CD4-positive, CD25-positive, alpha-beta regulatory T cell (primary cell): ENCODE measurements around the gene MGLL. TPM values are rescaled to one million over a fixed set of nuclear protein-coding genes. Genes with fewer than 3 reads are reported as not detected.
A peak's percentile ranks its signal among the peaks of the same experiment; 100 is the strongest.

Source experiments
- ATAC-seq, 2 donors: fragments of 150-1000 bp; cut with Tn5 transposase; one replicate each; pipeline ENCODE4 v1.10.0; 2021; ENCODE audit warnings: low read depth in 2 of 2, moderate number of reproducible peaks in 2 of 2, moderate library complexity in 1 of 2
- DNase-seq, 3 donors: peaks; one replicate each; pipeline versions ENCODE4 v3.0.0 to v3.0.0-alpha.2; 2012 to 2022; ENCODE audit warnings: mixed read lengths in 1 of 3
- H3K27ac ChIP-seq: one replicate; pipeline ENCODE4 v1.7.0; 2013; ENCODE audit warnings: mild to moderate bottlenecking, low read length; ENCODE audit not compliant: insufficient read depth, poor library complexity, severe bottlenecking
- H3K27me3 ChIP-seq: one replicate; pipeline ENCODE4 v1.7.0; 2013; ENCODE audit warnings: low read length; ENCODE audit not compliant: control insufficient read depth, insufficient read depth
- H3K36me3 ChIP-seq: one replicate; pipeline ENCODE4 v1.7.0; 2013; ENCODE audit warnings: mild to moderate bottlenecking, low read length, moderate library complexity; ENCODE audit not compliant: control insufficient read depth, insufficient read depth
- H3K4me1 ChIP-seq: 2 replicates; pipeline ENCODE4 v1.7.0; 2013; ENCODE audit warnings: mild to moderate bottlenecking, low read length; ENCODE audit not compliant: insufficient read depth, control insufficient read depth, poor library complexity, severe bottlenecking
- H3K4me3 ChIP-seq: one replicate; pipeline ENCODE4 v1.7.0; 2013; ENCODE audit warnings: low read depth, mild to moderate bottlenecking, low read length, moderate library complexity
- H3K9me3 ChIP-seq, 2 experiments: 1 replicate in 1 of 2; 2 replicates in 1 of 2; pipeline ENCODE4 v1.7.0; 2013; ENCODE audit warnings: low read length in 2 of 2, mild to moderate bottlenecking in 1 of 2, moderate library complexity in 1 of 2; ENCODE audit not compliant: control insufficient read depth in 2 of 2
- H3K27ac Mint-ChIP-seq, 3 donors: one replicate each; pipeline ENCODE4 v1.8.0; 2020 to 2022; ENCODE audit warnings: mild to moderate bottlenecking in 3 of 3, mixed read lengths in 3 of 3, moderate library complexity in 2 of 3
- H3K27me3 Mint-ChIP-seq: one replicate; pipeline ENCODE4 v1.8.0; 2022; ENCODE audit warnings: mild to moderate bottlenecking, mixed read lengths
- H3K36me3 Mint-ChIP-seq: one replicate; pipeline ENCODE4 v1.8.0; 2020; ENCODE audit warnings: mixed read lengths
- H3K4me1 Mint-ChIP-seq, 4 donors: one replicate each; pipeline ENCODE4 v1.8.0; 2020 to 2022; ENCODE audit warnings: mixed read lengths in 4 of 4, mild to moderate bottlenecking in 1 of 4
- H3K4me3 Mint-ChIP-seq, 4 donors: one replicate each; pipeline ENCODE4 v1.8.0; 2020 to 2022; ENCODE audit warnings: mild to moderate bottlenecking in 4 of 4, mixed read lengths in 4 of 4, moderate library complexity in 3 of 4
- H3K9me3 Mint-ChIP-seq, 7 donors: one replicate each; pipeline ENCODE4 v1.8.0; 2020 to 2022; ENCODE audit warnings: mixed read lengths in 7 of 7, mild to moderate bottlenecking in 3 of 7, moderate library complexity in 2 of 7
- polyA plus RNA-seq, 4 donors: library from polyadenylated mRNA; unstranded; fragments of 300-500 nt; fragmentation: Illumina TruSeq; gene quantifications; one replicate each; pipeline ENCODE4 v1.2.3, GENCODE V29; 2021
- total RNA-seq: library from RNA; stranded (reverse); gene quantifications from one replicate; pipeline ENCODE4 v1.2.3, GENCODE V29; 2022

The MGLL gene
- total and polyA plus RNA-seq, 5 donors from 2014 or later = 0.06 to 1.7 (median 1.4) TPM; not detected in 2

- no peak overlapping the region for H3K4me3 ChIP-seq
These were observed 100.1 kb downstream of the MGLL start for GRCh38 chr3:127722091-127722784.

GRCh38 chr3:127720985-127721935, 101.1 kb downstream of the MGLL start:
- ATAC-seq = no peak
- Histone ChIP-seq H3K4me3 (no peak overlapping the region), H3K4me1 (no peaks in the 10 kb centered on the region), H3K36me3 (no peaks in the 10 kb centered on the region), H3K27ac (no peak overlapping the region), H3K9me3 (no peaks in the 10 kb centered on the region), H3K27me3 (no peaks in the 10 kb centered on the region)
- peaks cover 0 to 2% (median 0%) of the 10 kb centered on the region in 7 donors for H3K9me3 Mint-ChIP-seq
- H3K36me3 Mint-ChIP-seq = no peaks in the 10 kb centered on the region
- no peak overlapping the region for H3K4me3 Mint-ChIP-seq
- H3K27ac Mint-ChIP-seq = no peak overlapping the region
- no peak for DNase-seq
- no peaks in the 10 kb centered on the region for H3K4me1 Mint-ChIP-seq
- H3K27me3 Mint-ChIP-seq = peaks cover 30% of the 10 kb centered on the region

More at GRCh38 chr3:127722091-127722784, 100.1 kb downstream of the MGLL start:
- Mint-ChIP-seq H3K36me3 (no peaks in the 10 kb centered on the region), H3K9me3 (peaks cover 0 to 2% (median 0%) of the 10 kb centered on the region in 7 donors), H3K27me3 (peaks cover 30% of the 10 kb centered on the region), H3K4me3 (no peak overlapping the region), H3K4me1 (no peaks in the 10 kb centered on the region), H3K27ac (no peak overlapping the region)
- no peaks in the 10 kb centered on the region for H3K27me3 ChIP-seq
- H3K36me3 ChIP-seq = no peaks in the 10 kb centered on the region
- H3K4me1 ChIP-seq = no peaks in the 10 kb centered on the region
- ATAC-seq = no peak
- H3K27ac ChIP-seq = no peak overlapping the region
- H3K9me3 ChIP-seq = no peaks in the 10 kb centered on the region
- DNase-seq = no peak

- Histone ChIP-seq H3K36me3 (no peaks in the 10 kb centered on the region), H3K9me3 (no peaks in the 10 kb centered on the region), H3K27me3 (no peaks in the 10 kb centered on the region), H3K27ac (no peak overlapping the region), H3K4me1 (no peaks in the 10 kb centered on the region), H3K4me3 (no peak overlapping the region)
- Mint-ChIP-seq H3K9me3 (peaks cover 0 to 2% (median 0%) of the 10 kb centered on the region in 7 donors), H3K27ac (no peak overlapping the region), H3K4me1 (no peaks in the 10 kb centered on the region), H3K36me3 (no peaks in the 10 kb centered on the region), H3K4me3 (no peak overlapping the region), H3K27me3 (peaks cover 23% of the 10 kb centered on the region)
- no peak for ATAC-seq
- no peak for DNase-seq
These were observed 102.0 kb downstream of the MGLL start for GRCh38 chr3:127720161-127720823.

DNA sequence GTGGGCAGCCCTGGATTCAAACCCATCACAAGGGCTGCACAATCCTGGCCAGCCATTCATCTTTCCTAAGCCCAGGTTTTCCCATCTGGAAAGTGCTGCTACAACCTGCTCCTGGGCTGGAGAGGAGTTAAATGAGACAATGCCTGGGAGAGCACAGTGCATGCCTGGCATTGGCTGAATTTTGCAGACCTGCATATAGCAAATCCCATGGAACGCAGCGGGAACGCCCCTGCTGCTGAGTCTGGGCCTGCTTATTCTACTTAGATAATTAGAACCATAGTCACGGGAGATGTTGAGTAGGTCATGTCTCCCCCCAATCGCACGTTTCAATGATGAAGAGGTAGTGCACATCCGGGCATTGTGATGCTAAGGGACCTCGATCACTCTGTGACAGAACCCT, 102.9 kb downstream of the MGLL start:
- no peak overlapping the region for H3K27ac Mint-ChIP-seq
- H3K4me3 Mint-ChIP-seq = no peak overlapping the region
- no peaks in the 10 kb centered on the region for H3K4me1 Mint-ChIP-seq
- Histone ChIP-seq H3K4me1 (no peaks in the 10 kb centered on the region), H3K9me3 (no peaks in the 10 kb centered on the region), H3K27ac (no peak overlapping the region), H3K4me3 (no peak overlapping the region), H3K27me3 (no peaks in the 10 kb centered on the region), H3K36me3 (no peaks in the 10 kb centered on the region)
- ATAC-seq (no peak), DNase-seq (no peak)
- no peaks in the 10 kb centered on the region for H3K36me3 Mint-ChIP-seq
- H3K9me3 Mint-ChIP-seq = peaks cover 0 to 2% (median 0%) of the 10 kb centered on the region in 7 donors
- peaks cover 18% of the 10 kb centered on the region for H3K27me3 Mint-ChIP-seq

- Mint-ChIP-seq H3K27me3 (peaks cover 16% of the 10 kb centered on the region), H3K4me1 (no peaks in the 10 kb centered on the region), H3K27ac (no peak overlapping the region), H3K4me3 (no peak overlapping the region), H3K9me3 (peaks cover 0 to 2% (median 0%) of the 10 kb centered on the region in 7 donors), H3K36me3 (no peaks in the 10 kb centered on the region)
- H3K36me3 ChIP-seq = no peaks in the 10 kb centered on the region
- DNase-seq (no peak), ATAC-seq (no peak)
- no peaks in the 10 kb centered on the region for H3K4me1 ChIP-seq
- no peaks in the 10 kb centered on the region for H3K9me3 ChIP-seq
- no peaks in the 10 kb centered on the region for H3K27me3 ChIP-seq
- no peak overlapping the region for H3K4me3 ChIP-seq
- H3K27ac ChIP-seq = no peak overlapping the region
These were observed 103.4 kb downstream of the MGLL start for GRCh38 chr3:127718916-127719290.

GRCh38 chr3:127718245-127718915, 103.9 kb downstream of the MGLL start:
- no peaks in the 10 kb centered on the region for H3K4me1 ChIP-seq
- Mint-ChIP-seq H3K9me3 (no peaks in the 10 kb centered on the region), H3K27me3 (peaks cover 11% of the 10 kb centered on the region), H3K36me3 (no peaks in the 10 kb centered on the region), H3K4me3 (peak overlapping the region in 1 of 4 donors; percentile 61), H3K27ac (no peak overlapping the region), H3K4me1 (no peaks in the 10 kb centered on the region)
- no peak overlapping the region for H3K27ac ChIP-seq
- no peaks in the 10 kb centered on the region for H3K9me3 ChIP-seq
- H3K4me3 ChIP-seq = no peak overlapping the region
- no peaks in the 10 kb centered on the region for H3K36me3 ChIP-seq
- no peaks in the 10 kb centered on the region for H3K27me3 ChIP-seq
- no peak for ATAC-seq
- no peak for DNase-seq
